Thyroid gland (tissue), 4 donors: Measurements from ENCODE around the gene DNM3.

Experiments
- CTCF ChIP-seq, 6 experiments: fragments of 200-600 bp in 3 of 6; fragments of 450-650 bp in 3 of 6; sonication (generic) in 3 of 6; IDR thresholded peaks; one replicate each; pipeline ENCODE4 v1.5.1; 2016 to 2019; ENCODE audit warnings: antibody characterized with exemption in 6 of 6, mild to moderate bottlenecking in 2 of 6, inconsistent platforms in 1 of 6, moderate library complexity in 1 of 6
- POLR2A ChIP-seq, 2 donors: fragments of 450-650 bp; IDR thresholded peaks; one replicate each; pipeline ENCODE4 v1.6.1; 2017; ENCODE audit warnings: antibody characterized with exemption in 2 of 2, mild to moderate bottlenecking in 2 of 2, moderate library complexity in 1 of 2

GRCh38 chr1:172292840-172293239, 451.5 kb downstream of the DNM3 start:
- no peak for TF ChIP-seq CTCF (IDR thresholded peaks at IDR 0.05)
- TF ChIP-seq POLR2A (IDR thresholded peaks at IDR 0.05), result no peak
